HEK293 (cell line): ENCODE data around the gene CCDC183.

Experiments used
- CTCF ChIA-PET: fragments of 350-600 bp; formaldehyde crosslinking; extraction: SDS; loops from one replicate; lab custom pipeline; 2021; ENCODE audit warnings: antibody characterized with exemption; lab: Yijun Ruan, JAX
- POLR2A ChIA-PET: fragments of 300-600 bp; formaldehyde crosslinking; extraction: SDS; loops from one replicate; lab custom pipeline; 2020; ENCODE audit warnings: antibody characterized with exemption, inconsistent platforms; lab: Yijun Ruan, JAX
- H3K27ac ChIP-seq: fragments of 200-500 bp; sonication (Bioruptor generic); 2 replicates; pipeline ENCODE4 v1.5.1; 2014; ENCODE audit warnings: low read depth, low read length, control low read depth, inconsistent platforms; ENCODE audit errors: extremely low read depth
- H3K36me3 ChIP-seq, 2 experiments: fragments of 200-500 bp in 1 of 2; sonication (Bioruptor generic) in 1 of 2; 1 replicate in 1 of 2; 2 replicates in 1 of 2; pipeline ENCODE4 v1.5.1; 2014 to 2017; ENCODE audit warnings: inconsistent platforms in 2 of 2, low read length in 2 of 2; ENCODE audit not compliant: control insufficient read depth in 2 of 2, insufficient read depth in 1 of 2
- H3K4me1 ChIP-seq: fragments of 200-500 bp; sonication (Bioruptor generic); 2 replicates; pipeline ENCODE4 v1.5.1; 2014; ENCODE audit warnings: mild to moderate bottlenecking, low read length, inconsistent platforms; ENCODE audit not compliant: control insufficient read depth, insufficient read depth
- H3K4me3 ChIP-seq: 2 replicates; pipeline ENCODE4 v1.5.1; 2011; ENCODE audit warnings: low read depth, mild to moderate bottlenecking, control low read depth, low read length, moderate library complexity
- H3K9me3 ChIP-seq: fragments of 200-500 bp; sonication (Bioruptor generic); 2 replicates; pipeline ENCODE4 v1.5.1; 2014; ENCODE audit warnings: low read depth, low read length, inconsistent platforms; ENCODE audit not compliant: control insufficient read depth, insufficient read depth
- KLF9 ChIP-seq: fragments of 450-650 bp; formaldehyde crosslinking; IDR thresholded peaks from 2 replicates; pipeline ENCODE4 v1.5.1; 2016; ENCODE audit warnings: missing biosample characterization, missing genetic modification characterization, low read depth
- RBAK ChIP-seq: fragments of 450-650 bp; formaldehyde crosslinking; IDR thresholded peaks from 2 replicates; pipeline ENCODE4 v1.5.1; 2016; ENCODE audit warnings: missing biosample characterization, missing genetic modification characterization
- ZIC2 ChIP-seq: fragments of 450-650 bp; formaldehyde crosslinking; IDR thresholded peaks from 2 replicates; pipeline ENCODE4 v1.5.1; 2016; ENCODE audit warnings: missing biosample characterization, missing genetic modification characterization
- ZNF114 ChIP-seq: fragments of 450-650 bp; formaldehyde crosslinking; IDR thresholded peaks from 2 replicates; pipeline ENCODE4 v1.5.0; 2017; ENCODE audit warnings: missing biosample characterization, missing genetic modification characterization
- ZNF121 ChIP-seq: fragments of 450-650 bp; formaldehyde crosslinking; IDR thresholded peaks from 2 replicates; pipeline ENCODE4 v1.5.1; 2016; ENCODE audit warnings: missing biosample characterization, missing genetic modification characterization
- ZNF16 ChIP-seq: fragments of 450-650 bp; formaldehyde crosslinking; IDR thresholded peaks from 2 replicates; pipeline ENCODE4 v1.5.1; 2016; ENCODE audit warnings: low read depth, missing biosample characterization, missing genetic modification characterization
- ZNF202 ChIP-seq: fragments of 450-650 bp; formaldehyde crosslinking; IDR thresholded peaks from 2 replicates; pipeline ENCODE4 v1.5.1; 2016; ENCODE audit warnings: missing biosample characterization, missing genetic modification characterization, borderline replicate concordance
- ZNF335 ChIP-seq: fragments of 450-650 bp; formaldehyde crosslinking; conservative IDR thresholded peaks from 2 replicates; pipeline ENCODE4 v1.5.1; 2016; ENCODE audit warnings: missing biosample characterization, missing genetic modification characterization
- ZNF488 ChIP-seq: fragments of 450-650 bp; formaldehyde crosslinking; IDR thresholded peaks from 2 replicates; pipeline ENCODE4 v1.5.1; 2016; ENCODE audit warnings: missing biosample characterization, missing genetic modification characterization
- ZNF513 ChIP-seq: fragments of 450-650 bp; IDR thresholded peaks from 2 replicates; pipeline ENCODE4 v1.5.1; 2018; ENCODE audit warnings: missing biosample characterization, missing genetic modification characterization
- ZNF548 ChIP-seq: fragments of 450-650 bp; formaldehyde crosslinking; IDR thresholded peaks from 2 replicates; pipeline ENCODE4 v1.5.1; 2016; ENCODE audit warnings: missing biosample characterization, missing genetic modification characterization
- ZNF571 ChIP-seq: fragments of 450-650 bp; formaldehyde crosslinking; IDR thresholded peaks from 2 replicates; pipeline ENCODE4 v1.5.0; 2017; ENCODE audit warnings: missing biosample characterization, missing genetic modification characterization
- ZNF610 ChIP-seq: fragments of 450-650 bp; formaldehyde crosslinking; IDR thresholded peaks from 2 replicates; pipeline ENCODE4 v1.5.1; 2016; ENCODE audit warnings: missing biosample characterization, missing genetic modification characterization, borderline replicate concordance
- ZNF76 ChIP-seq: fragments of 450-650 bp; formaldehyde crosslinking; IDR thresholded peaks from 2 replicates; pipeline ENCODE4; 2016; ENCODE audit warnings: low read depth, missing biosample characterization, missing genetic modification characterization, borderline replicate concordance
- TF ChIP-seq, protein P1 (sequence below): fragments of 450-650 bp; formaldehyde crosslinking; optimal IDR thresholded peaks from 2 replicates; pipeline ENCODE3; 2016; ENCODE audit warnings: missing biosample characterization, mild to moderate bottlenecking, missing genetic modification characterization
- TF ChIP-seq, protein P2 (sequence below): fragments of 450-650 bp; formaldehyde crosslinking; IDR thresholded peaks from 2 replicates; pipeline ENCODE4 v1.5.1; 2017; ENCODE audit warnings: missing biosample characterization, missing genetic modification characterization
- TF ChIP-seq, protein P3 (sequence below): fragments of 450-650 bp; formaldehyde crosslinking; IDR thresholded peaks from 2 replicates; pipeline ENCODE4 v1.5.1; 2016; ENCODE audit warnings: missing biosample characterization, missing genetic modification characterization
- TF ChIP-seq, protein P4 (sequence below): fragments of 450-650 bp; IDR thresholded peaks from 2 replicates; pipeline ENCODE4 v1.5.1; 2018; ENCODE audit warnings: missing biosample characterization, mild to moderate bottlenecking, missing genetic modification characterization

Gene CCDC183

DNA sequence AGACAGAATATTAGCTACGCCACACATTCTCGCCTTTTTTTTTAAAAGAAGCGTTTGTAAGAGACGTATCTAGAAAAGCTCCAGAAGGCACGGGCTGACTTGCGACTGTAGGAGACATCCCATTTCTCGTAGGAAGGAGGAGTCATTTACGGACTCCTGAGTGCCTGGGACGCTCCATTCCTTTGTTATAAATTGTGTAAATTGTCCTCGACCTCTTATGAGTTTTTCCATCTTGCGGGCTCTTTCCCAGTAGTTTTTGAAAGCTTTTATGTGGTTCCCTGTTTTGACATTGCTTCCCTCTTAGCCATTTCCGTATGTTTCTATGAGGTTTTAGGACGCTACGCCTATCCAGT, 12.6 kb downstream of the CCDC183 start:
- peaks cover 7% of the 10 kb centered on the region; the same call in 1 of the 2 replicates for H3K4me1 ChIP-seq
- POLR2A ChIA-PET = interaction anchor here (0.6 to 4.0 kb wide), 5 partner anchors 8 to 81 kb away, joined by 3 to 22 read pairs (median 5); partner anchors contain the start of gene AJM1
- peak overlapping the region; percentile 96 for H3K27ac ChIP-seq
- peaks cover 15 to 43% of the 10 kb centered on the region in 2 experiments for H3K36me3 ChIP-seq
- TF ChIP-seq ZNF76 (tag by site-specific recombination) (no peak), ZNF121 (tag by site-specific recombination) (no peak), ZNF114 (tag by site-specific recombination) (no peak), ZNF488 (tag by site-specific recombination) (no peak), RBAK (tag by site-specific recombination) (no peak), ZNF571 (tag by site-specific recombination) (no peak), ZIC2 (tag by site-specific recombination) (peak; percentile 37; the same call in 1 of the 2 replicates), ZNF335 (tag by site-specific recombination) (peak; percentile 46; the same call in 1 of the 2 replicates), ZNF548 (tag by site-specific recombination) (no peak), ZNF202 (tag by site-specific recombination) (no peak), ZNF610 (tag by site-specific recombination) (no peak)
- TF ChIP-seq, protein P1, sequence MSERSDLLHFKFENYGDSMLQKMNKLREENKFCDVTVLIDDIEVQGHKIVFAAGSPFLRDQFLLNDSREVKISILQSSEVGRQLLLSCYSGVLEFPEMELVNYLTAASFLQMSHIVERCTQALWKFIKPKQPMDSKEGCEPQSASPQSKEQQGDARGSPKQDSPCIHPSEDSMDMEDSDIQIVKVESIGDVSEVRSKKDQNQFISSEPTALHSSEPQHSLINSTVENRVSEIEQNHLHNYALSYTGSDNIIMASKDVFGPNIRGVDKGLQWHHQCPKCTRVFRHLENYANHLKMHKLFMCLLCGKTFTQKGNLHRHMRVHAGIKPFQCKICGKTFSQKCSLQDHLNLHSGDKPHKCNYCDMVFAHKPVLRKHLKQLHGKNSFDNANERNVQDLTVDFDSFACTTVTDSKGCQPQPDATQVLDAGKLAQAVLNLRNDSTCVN (tag by site-specific recombination) = no peak
- TF ChIP-seq, protein P2, sequence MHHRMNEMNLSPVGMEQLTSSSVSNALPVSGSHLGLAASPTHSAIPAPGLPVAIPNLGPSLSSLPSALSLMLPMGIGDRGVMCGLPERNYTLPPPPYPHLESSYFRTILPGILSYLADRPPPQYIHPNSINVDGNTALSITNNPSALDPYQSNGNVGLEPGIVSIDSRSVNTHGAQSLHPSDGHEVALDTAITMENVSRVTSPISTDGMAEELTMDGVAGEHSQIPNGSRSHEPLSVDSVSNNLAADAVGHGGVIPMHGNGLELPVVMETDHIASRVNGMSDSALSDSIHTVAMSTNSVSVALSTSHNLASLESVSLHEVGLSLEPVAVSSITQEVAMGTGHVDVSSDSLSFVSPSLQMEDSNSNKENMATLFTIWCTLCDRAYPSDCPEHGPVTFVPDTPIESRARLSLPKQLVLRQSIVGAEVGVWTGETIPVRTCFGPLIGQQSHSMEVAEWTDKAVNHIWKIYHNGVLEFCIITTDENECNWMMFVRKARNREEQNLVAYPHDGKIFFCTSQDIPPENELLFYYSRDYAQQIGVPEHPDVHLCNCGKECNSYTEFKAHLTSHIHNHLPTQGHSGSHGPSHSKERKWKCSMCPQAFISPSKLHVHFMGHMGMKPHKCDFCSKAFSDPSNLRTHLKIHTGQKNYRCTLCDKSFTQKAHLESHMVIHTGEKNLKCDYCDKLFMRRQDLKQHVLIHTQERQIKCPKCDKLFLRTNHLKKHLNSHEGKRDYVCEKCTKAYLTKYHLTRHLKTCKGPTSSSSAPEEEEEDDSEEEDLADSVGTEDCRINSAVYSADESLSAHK = no peak
- TF ChIP-seq, protein P3, sequence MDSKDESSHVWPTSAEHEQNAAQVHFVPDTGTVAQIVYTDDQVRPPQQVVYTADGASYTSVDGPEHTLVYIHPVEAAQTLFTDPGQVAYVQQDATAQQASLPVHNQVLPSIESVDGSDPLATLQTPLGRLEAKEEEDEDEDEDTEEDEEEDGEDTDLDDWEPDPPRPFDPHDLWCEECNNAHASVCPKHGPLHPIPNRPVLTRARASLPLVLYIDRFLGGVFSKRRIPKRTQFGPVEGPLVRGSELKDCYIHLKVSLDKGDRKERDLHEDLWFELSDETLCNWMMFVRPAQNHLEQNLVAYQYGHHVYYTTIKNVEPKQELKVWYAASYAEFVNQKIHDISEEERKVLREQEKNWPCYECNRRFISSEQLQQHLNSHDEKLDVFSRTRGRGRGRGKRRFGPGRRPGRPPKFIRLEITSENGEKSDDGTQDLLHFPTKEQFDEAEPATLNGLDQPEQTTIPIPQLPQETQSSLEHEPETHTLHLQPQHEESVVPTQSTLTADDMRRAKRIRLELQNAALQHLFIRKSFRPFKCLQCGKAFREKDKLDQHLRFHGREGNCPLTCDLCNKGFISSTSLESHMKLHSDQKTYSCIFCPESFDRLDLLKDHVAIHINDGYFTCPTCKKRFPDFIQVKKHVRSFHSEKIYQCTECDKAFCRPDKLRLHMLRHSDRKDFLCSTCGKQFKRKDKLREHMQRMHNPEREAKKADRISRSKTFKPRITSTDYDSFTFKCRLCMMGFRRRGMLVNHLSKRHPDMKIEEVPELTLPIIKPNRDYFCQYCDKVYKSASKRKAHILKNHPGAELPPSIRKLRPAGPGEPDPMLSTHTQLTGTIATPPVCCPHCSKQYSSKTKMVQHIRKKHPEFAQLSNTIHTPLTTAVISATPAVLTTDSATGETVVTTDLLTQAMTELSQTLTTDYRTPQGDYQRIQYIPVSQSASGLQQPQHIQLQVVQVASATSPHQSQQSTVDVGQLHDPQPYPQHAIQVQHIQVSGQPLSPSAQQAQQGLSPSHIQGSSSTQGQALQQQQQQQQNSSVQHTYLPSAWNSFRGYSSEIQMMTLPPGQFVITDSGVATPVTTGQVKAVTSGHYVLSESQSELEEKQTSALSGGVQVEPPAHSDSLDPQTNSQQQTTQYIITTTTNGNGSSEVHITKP = peak; percentile 93
- H3K9me3 ChIP-seq = no peaks in the 10 kb centered on the region
- CTCF ChIA-PET = interaction anchor here (0.5 to 4.0 kb wide), 10 partner anchors 11 to 446 kb away, joined by 3 to 16 read pairs (median 4); partner anchors contain the start of gene AJM1
- peak overlapping the region; percentile 84 for H3K4me3 ChIP-seq

- peak; percentile 68 for TF ChIP-seq ZNF16 (tag by site-specific recombination)
- TF ChIP-seq, protein P4, sequence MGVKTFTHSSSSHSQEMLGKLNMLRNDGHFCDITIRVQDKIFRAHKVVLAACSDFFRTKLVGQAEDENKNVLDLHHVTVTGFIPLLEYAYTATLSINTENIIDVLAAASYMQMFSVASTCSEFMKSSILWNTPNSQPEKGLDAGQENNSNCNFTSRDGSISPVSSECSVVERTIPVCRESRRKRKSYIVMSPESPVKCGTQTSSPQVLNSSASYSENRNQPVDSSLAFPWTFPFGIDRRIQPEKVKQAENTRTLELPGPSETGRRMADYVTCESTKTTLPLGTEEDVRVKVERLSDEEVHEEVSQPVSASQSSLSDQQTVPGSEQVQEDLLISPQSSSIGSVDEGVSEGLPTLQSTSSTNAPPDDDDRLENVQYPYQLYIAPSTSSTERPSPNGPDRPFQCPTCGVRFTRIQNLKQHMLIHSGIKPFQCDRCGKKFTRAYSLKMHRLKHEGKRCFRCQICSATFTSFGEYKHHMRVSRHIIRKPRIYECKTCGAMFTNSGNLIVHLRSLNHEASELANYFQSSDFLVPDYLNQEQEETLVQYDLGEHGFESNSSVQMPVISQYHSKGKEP = no peak
- 0 out of 2 replicates have a peak, but pooled peaks have one; percentile 28 for TF ChIP-seq KLF9
- TF ChIP-seq ZNF513 (tag by site-specific recombination) = peak; percentile 95
- CTCF ChIA-PET = interaction anchor here (0.6 to 2.1 kb wide), 7 partner anchors 8 to 260 kb away, joined by 3 to 10 read pairs (median 3); partner anchors contain the start of gene AJM1
- POLR2A ChIA-PET = interaction anchor here (2.0 kb wide), 1 partner anchor 15 kb away, joined by 5 read pairs; no protein-coding TSS in a partner anchor
- Histone ChIP-seq H3K4me1 (peaks cover 4% of the 10 kb centered on the region; the same call in 1 of the 2 replicates), H3K36me3 (peaks cover 18 to 50% of the 10 kb centered on the region in 2 experiments), H3K27ac (no peak overlapping the region), H3K9me3 (no peaks in the 10 kb centered on the region), H3K4me3 (no peak overlapping the region)
Measured at GRCh38 chr9:136814725-136815421, 18.7 kb downstream of the CCDC183 start.
